Heart left ventricle (tissue), 16 donors: ENCODE results near the gene DPH6. TPM values are rescaled to one million over a fixed set of nuclear protein-coding genes. Genes with fewer than 3 reads are reported as not detected.
"Not testable (repeated sequence)": the region's sequence is repeated elsewhere in the genome, so short reads cannot be mapped to it uniquely, and the experiment has no call there.

Experiments used
- ATAC-seq, 4 donors: fragments of 200-7000 bp; cut with Tn5 transposase; one replicate each; pipeline ENCODE4 v1.9.1; 2020 to 2022; ENCODE audit warnings: moderate library complexity in 4 of 4, mild to moderate bottlenecking in 3 of 4, moderate number of reproducible peaks in 1 of 4
- DNase-seq, 5 donors: peaks; one replicate each; pipeline ENCODE4 v3.0.0-alpha.2; 2020
- H3K27ac ChIP-seq, 12 donors: fragments of 200-600 bp; sonication (generic) in 4 of 12; one replicate each; pipeline versions ENCODE4 v1.5.0 to v1.8.0; 2016 to 2022; ENCODE audit warnings: mild to moderate bottlenecking in 2 of 12
- H3K27me3 ChIP-seq, 9 donors: fragments of 200-600 bp; sonication (generic) in 2 of 9; one replicate each; pipeline versions ENCODE4 v1.5.1 to v1.8.0; 2016 to 2022; ENCODE audit warnings: mild to moderate bottlenecking in 3 of 9
- H3K36me3 ChIP-seq, 9 donors: fragments of 200-600 bp; sonication (generic) in 2 of 9; one replicate each; pipeline versions ENCODE4 v1.5.0 to v1.8.0; 2018 to 2022; ENCODE audit warnings: mild to moderate bottlenecking in 2 of 9
- H3K4me1 ChIP-seq, 12 donors: fragments of 200-600 bp; sonication (generic) in 4 of 12; one replicate each; pipeline versions ENCODE4 v1.5.0 to v1.8.0; 2016 to 2022; ENCODE audit warnings: mild to moderate bottlenecking in 3 of 12
- H3K4me3 ChIP-seq, 12 donors: fragments of 200-600 bp; sonication (generic) in 4 of 12; one replicate each; pipeline versions ENCODE4 v1.5.0 to v1.8.0; 2017 to 2022; ENCODE audit warnings: mild to moderate bottlenecking in 9 of 12, moderate library complexity in 4 of 12
- H3K9me3 ChIP-seq, 12 donors: fragments of 200-600 bp; sonication (generic) in 4 of 12; one replicate each; pipeline versions ENCODE4 v1.5.0 to v1.8.0; 2016 to 2022; ENCODE audit warnings: mild to moderate bottlenecking in 1 of 12
- POLR2A ChIP-seq, 2 donors: fragments of 450-650 bp; IDR thresholded peaks; one replicate each; pipeline ENCODE4 v1.6.1; 2017; ENCODE audit warnings: antibody characterized with exemption in 2 of 2, mild to moderate bottlenecking in 2 of 2, moderate library complexity in 2 of 2
- WGBS, 4 donors: extraction: QIAGEN DNeasy Blood & Tissue Kit in 2 of 4; methylation state at CpG; one replicate each; pipeline versions ENCODE4 v1.1.5 to v1.1.7; 2013 to 2018; 5-methylcytosine and 5-hydroxymethylcytosine counted together
- intact Hi-C, 10 donors: fragments of 100-400 bp; cut with DNase I; formaldehyde crosslinking; loops; one replicate each; pipeline versions ENCODE4 v1.11.1 to v1.14.2; 2022
- polyA plus RNA-seq, 2 donors: library from polyadenylated mRNA; stranded (reverse); fragments of 200-250 nt; gene quantifications; one replicate each; pipeline ENCODE4 v1.2.3, GENCODE V29; 2013
- total RNA-seq, 9 donors: library from RNA; depleted of rRNA in 2 of 9; stranded (reverse); fragments of >200 nt in 2 of 9; fragmentation: NEBNext Ultra II Directional in 3 of 9; extraction: Animal tissue kit (Norgen Biotek cat#: 25700) in 3 of 9; gene quantifications; one replicate each; pipeline versions ENCODE4 v1.1.0 to v1.2.4, GENCODE V29; 2016 to 2023
- TF ChIP-seq, protein P1 (sequence below), 12 donors: fragments of 200-600 bp; sonication (generic) in 4 of 12; IDR thresholded peaks; one replicate each; pipeline versions ENCODE4 v1.5.0 to v1.8.0; 2018 to 2022; ENCODE audit warnings: antibody characterized with exemption in 12 of 12, mild to moderate bottlenecking in 5 of 12
- donor health status: ischemic (EF 13 %, LVEDD 7.1; RV severe dilation, severe dysfunction).
- donor health status: healthy with polysubstance abuse.
- donor health status: DM: no; HTN: yes; CAD: no.
- donor health status: DM: no; HTN: no; CAD: no.
- donor health status: ischemic (EF 25% LVEDD 6.9; RV normal size, moderate dysfunction).
- donor health status: ischemic (EF 25% LVEDD 5.7; RV mildly dilated, moderate dysfunction).
- donor health status: healthy.
- donor health status: DM: yes; HTN: yes; CAD: no.
- donor health status: ischemic (EF 35%, LVEDD 5.7; RV mildly dilated, moderate dysfunction).
- donor health status: nonischemic (EF 11% LVEDD 7.7; RV severe dilation, severe dysfunction).
- donor health status: DM: yes; HTN: yes; CAD: no.
- donor health status: PGD.
- donor health status: ischemic (EF 29% LVEDD 5.4; RV normal size, mild dysfunction).
- donor health status: nonischemic (EF 23%, LVEDD 6.1; RV moderate dilation, normal function).

Gene DPH6
- total and polyA plus RNA-seq, 11 donors: 5.9 to 24.8 (median 15.7) TPM

- peaks cover 0 to 17% (median 0%) of the 10 kb centered on the region in 9 donors for H3K36me3 ChIP-seq
- TF ChIP-seq POLR2A (IDR thresholded peaks at IDR 0.05): no peak
- TF ChIP-seq, protein P1, sequence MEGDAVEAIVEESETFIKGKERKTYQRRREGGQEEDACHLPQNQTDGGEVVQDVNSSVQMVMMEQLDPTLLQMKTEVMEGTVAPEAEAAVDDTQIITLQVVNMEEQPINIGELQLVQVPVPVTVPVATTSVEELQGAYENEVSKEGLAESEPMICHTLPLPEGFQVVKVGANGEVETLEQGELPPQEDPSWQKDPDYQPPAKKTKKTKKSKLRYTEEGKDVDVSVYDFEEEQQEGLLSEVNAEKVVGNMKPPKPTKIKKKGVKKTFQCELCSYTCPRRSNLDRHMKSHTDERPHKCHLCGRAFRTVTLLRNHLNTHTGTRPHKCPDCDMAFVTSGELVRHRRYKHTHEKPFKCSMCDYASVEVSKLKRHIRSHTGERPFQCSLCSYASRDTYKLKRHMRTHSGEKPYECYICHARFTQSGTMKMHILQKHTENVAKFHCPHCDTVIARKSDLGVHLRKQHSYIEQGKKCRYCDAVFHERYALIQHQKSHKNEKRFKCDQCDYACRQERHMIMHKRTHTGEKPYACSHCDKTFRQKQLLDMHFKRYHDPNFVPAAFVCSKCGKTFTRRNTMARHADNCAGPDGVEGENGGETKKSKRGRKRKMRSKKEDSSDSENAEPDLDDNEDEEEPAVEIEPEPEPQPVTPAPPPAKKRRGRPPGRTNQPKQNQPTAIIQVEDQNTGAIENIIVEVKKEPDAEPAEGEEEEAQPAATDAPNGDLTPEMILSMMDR (IDR thresholded peaks at IDR 0.05): peak; percentile 65 to 86 (median 78)
- no peak overlapping the region for H3K4me3 ChIP-seq
- DNase-seq: no peak
- no peak overlapping the region for H3K27ac ChIP-seq
- WGBS, 4 donors: 10 to 24% (median 21%) methylated on average over 1 of the region's 1 CpG
- H3K27me3 ChIP-seq: no peaks in the 10 kb centered on the region
- H3K9me3 ChIP-seq: peaks cover 0 to 7% (median 0%) of the 10 kb centered on the region in 12 donors
- H3K4me1 ChIP-seq: no peaks in the 10 kb centered on the region
- peak in 1 of 4 donors; percentile 39 for ATAC-seq
- intact Hi-C loops: loop anchor here (1.0 to 10.0 kb wide), 8 partner anchors 152 to 370 kb away; no protein-coding TSS in a partner anchor
Measured at GRCh38 chr15:35444557-35445204, 101.3 kb downstream of the DPH6 start.

DNA sequence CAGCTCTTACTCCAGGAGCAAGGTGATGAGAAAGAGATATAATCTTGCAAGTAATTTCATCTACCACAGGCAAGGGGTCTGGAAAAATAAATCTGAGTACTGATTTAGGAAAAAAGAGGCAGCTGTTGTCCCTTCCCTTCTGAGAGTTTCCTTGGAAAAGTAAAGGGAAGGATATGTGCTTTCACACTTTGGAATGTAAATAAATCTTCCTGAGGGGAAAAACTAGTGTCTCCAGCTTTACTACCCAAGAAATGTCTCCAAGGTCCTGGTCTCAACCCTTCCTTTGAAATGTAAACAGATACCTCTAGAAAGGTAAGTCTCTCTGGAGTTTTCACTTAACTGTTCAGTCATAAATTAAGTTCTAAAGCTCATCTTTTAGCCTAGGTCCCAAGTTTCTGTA is 102.6 kb downstream of the DPH6 start:
- TF ChIP-seq, protein P1 (IDR thresholded peaks at IDR 0.05): no peak
- H3K36me3 ChIP-seq: peaks cover 0 to 10% (median 0%) of the 10 kb centered on the region in 9 donors
- peaks cover 0 to 7% (median 0%) of the 10 kb centered on the region in 12 donors for H3K9me3 ChIP-seq
- H3K4me1 ChIP-seq: peaks cover 0 to 6% (median 0%) of the 10 kb centered on the region in 12 donors
- ATAC-seq (no peak), DNase-seq (no peak)
- no peak overlapping the region for H3K27ac ChIP-seq
- no peak overlapping the region for H3K4me3 ChIP-seq
- H3K27me3 ChIP-seq: no peaks in the 10 kb centered on the region
- intact Hi-C loops: loop anchor here in 7 of 10 donors (2.0 to 10.0 kb wide), 5 partner anchors 151 to 369 kb away; no protein-coding TSS in a partner anchor

DNA sequence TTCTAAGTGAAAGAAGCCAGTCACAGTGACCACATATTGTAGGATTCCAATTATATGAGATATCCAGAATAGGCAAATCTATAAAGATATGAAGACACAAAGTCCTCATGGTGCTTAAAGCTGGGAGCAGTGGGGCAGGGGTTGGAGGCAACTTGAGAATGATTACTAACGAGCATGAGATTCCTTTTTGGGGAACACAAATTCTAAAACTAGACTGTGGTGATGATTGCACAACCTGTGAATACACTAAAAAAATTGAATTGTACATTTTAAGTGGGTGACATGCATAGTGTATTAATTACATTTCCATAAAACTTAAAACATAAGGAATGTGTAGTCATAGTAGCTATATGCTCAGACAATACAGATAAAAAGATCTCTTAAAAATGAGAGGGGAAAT is 103.2 kb downstream of the DPH6 start:
- no peak for DNase-seq
- intact Hi-C loops: loop anchor here in 7 of 10 donors (2.0 to 10.0 kb wide), 5 partner anchors 150 to 368 kb away; no protein-coding TSS in a partner anchor
- H3K27me3 ChIP-seq: no peaks in the 10 kb centered on the region

DNA sequence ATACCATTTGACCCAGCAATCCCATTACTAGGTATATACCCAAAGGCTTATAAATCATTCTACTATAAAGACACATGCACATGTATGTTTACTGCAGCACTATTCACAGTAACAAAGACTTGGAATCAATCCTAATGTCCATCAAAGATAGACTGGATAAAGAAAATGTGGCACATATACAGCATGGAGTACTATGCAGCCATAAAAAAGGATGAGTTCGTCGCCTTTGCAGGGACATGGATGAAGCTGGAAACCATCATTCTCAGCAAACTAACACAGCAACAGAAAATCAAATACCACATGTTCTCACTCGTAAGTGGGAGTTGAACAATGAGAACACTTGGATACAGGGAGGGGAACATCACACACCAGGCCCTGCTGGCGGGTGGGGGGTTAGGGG is 104.7 kb downstream of the DPH6 start:
- intact Hi-C loops: loop anchor here in 6 of 10 donors (5.0 to 10.0 kb wide), 4 partner anchors 149 to 366 kb away; no protein-coding TSS in a partner anchor
- not testable (repeated sequence) for H3K27ac ChIP-seq, H3K9me3 ChIP-seq, ATAC-seq, H3K4me3 ChIP-seq, H3K36me3 ChIP-seq, DNase-seq, H3K4me1 ChIP-seq, H3K27me3 ChIP-seq
- 94 to 97% (median 97%) methylated on average over 4 of the region's 4 CpGs for WGBS, 4 donors

More for the DNA sequence above, 103.2 kb downstream of the DPH6 start:
- peaks cover 0 to 5% (median 0%) of the 10 kb centered on the region in 9 donors for H3K36me3 ChIP-seq
- peaks cover 0 to 7% (median 0%) of the 10 kb centered on the region in 12 donors for H3K9me3 ChIP-seq
- TF ChIP-seq POLR2A (IDR thresholded peaks at IDR 0.05): no peak
- TF ChIP-seq, protein P1 (IDR thresholded peaks at IDR 0.05): no peak
- no peak overlapping the region for H3K27ac ChIP-seq
- H3K4me3 ChIP-seq: no peak overlapping the region
- 74 to 93% (median 82%) methylated on average over 1 of the region's 1 CpG for WGBS, 4 donors
- peaks cover 0 to 6% (median 0%) of the 10 kb centered on the region in 12 donors for H3K4me1 ChIP-seq
- no peak for ATAC-seq
